Bronchial epithelial cell (primary cell): Measurements from ENCODE around the gene STOML3. TPM values are rescaled to one million over a fixed set of nuclear protein-coding genes. Genes with fewer than 3 reads are reported as not detected.
A peak's percentile ranks its signal among the peaks of the same experiment; 100 is the strongest.

Experiments
- DNase-seq: peaks from one replicate; pipeline ENCODE4 v3.0.0-alpha.2; 2010; ENCODE audit warnings: low read depth
- FAIRE-seq: peaks from 2 replicates; lab custom pipeline; 2011; peaks lifted over from hg19 to GRCh38; lab: Jason Lieb, UNC
- H3K27me3 ChIP-seq: 2 replicates; pipeline ENCODE4 v1.5.1; 2011; ENCODE audit warnings: low read length; ENCODE audit not compliant: control insufficient read depth, insufficient read depth
- H3K36me3 ChIP-seq: 2 replicates; pipeline ENCODE4 v1.5.1; 2011; ENCODE audit warnings: low read length; ENCODE audit not compliant: control insufficient read depth, insufficient read depth
- H3K4me3 ChIP-seq: 2 replicates; pipeline ENCODE4 v1.5.1; 2011; ENCODE audit warnings: mild to moderate bottlenecking, low read depth, low read length, control low read depth
- CTCF ChIP-seq: IDR thresholded peaks from 2 replicates; pipeline ENCODE4 v1.5.1; 2011; ENCODE audit warnings: mild to moderate bottlenecking, moderate library complexity, low read length, control low read depth, inconsistent platforms; ENCODE audit not compliant: insufficient read depth, severe bottlenecking
- total RNA-seq: library from RNA; depleted of rRNA; stranded (reverse); fragments of >200 nt; gene quantifications from 2 replicates; pipeline ENCODE4 v1.2.1, GENCODE V29; 2014

Gene STOML3
- total RNA-seq, 1 donor from 2014 or later = not detected

- Histone ChIP-seq H3K4me3 (no peak overlapping the region), H3K27me3 (no peaks in the 10 kb centered on the region), H3K36me3 (peaks cover 8% of the 10 kb centered on the region)
- no peak for FAIRE-seq
- no peak for DNase-seq
- TF ChIP-seq CTCF = no peak
Observed at GRCh38 chr13:39025433-39025839, 34.8 kb upstream of the STOML3 start.

GRCh38 chr13:39023761-39024160 lies 33.1 kb upstream of the STOML3 start:
- DNase-seq = peak; percentile 61
- peaks cover 7% of the 10 kb centered on the region for H3K36me3 ChIP-seq
- H3K4me3 ChIP-seq = no peak overlapping the region
- no peaks in the 10 kb centered on the region for H3K27me3 ChIP-seq
- no peak for FAIRE-seq
- TF ChIP-seq CTCF = no peak

DNA sequence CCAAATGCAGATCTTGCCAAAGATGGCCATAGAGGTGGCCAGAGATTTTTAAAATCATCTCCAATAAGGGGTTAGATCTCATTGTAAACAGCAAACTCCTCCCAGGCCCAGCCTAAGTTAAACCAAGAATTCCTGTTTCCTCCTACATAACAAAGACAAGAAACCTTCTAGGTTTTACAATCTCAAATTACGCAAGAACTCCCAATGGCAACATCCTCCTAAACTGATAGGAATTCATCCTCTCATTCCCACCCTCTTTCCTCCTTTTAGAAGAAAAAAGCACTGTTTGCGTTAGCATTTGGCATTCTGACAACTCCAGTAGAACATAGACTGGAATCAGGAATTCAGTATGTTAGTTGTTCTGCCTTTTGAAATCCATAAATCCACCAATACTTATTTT lies 32.7 kb upstream of the STOML3 start:
- peak; percentile 21 for DNase-seq
- no peak for FAIRE-seq
- Histone ChIP-seq H3K36me3 (peaks cover 7% of the 10 kb centered on the region), H3K27me3 (no peaks in the 10 kb centered on the region), H3K4me3 (no peak overlapping the region)
- TF ChIP-seq CTCF = no peak

- no peak for FAIRE-seq
Observed at GRCh38 chr13:39020853-39021462, 30.3 kb upstream of the STOML3 start.

GRCh38 chr13:39016787-39017186 lies 26.2 kb upstream of the STOML3 start:
- peak; percentile 35 for DNase-seq
- H3K36me3 ChIP-seq = peaks cover 16% of the 10 kb centered on the region
- no peak for FAIRE-seq

More at GRCh38 chr13:39020853-39021462, 30.3 kb upstream of the STOML3 start:
- peaks cover 8% of the 10 kb centered on the region for H3K36me3 ChIP-seq
- no peak overlapping the region for H3K4me3 ChIP-seq
- no peak for DNase-seq
- H3K27me3 ChIP-seq = no peaks in the 10 kb centered on the region
- no peak for TF ChIP-seq CTCF

More at GRCh38 chr13:39016787-39017186, 26.2 kb upstream of the STOML3 start:
- Histone ChIP-seq H3K27me3 (no peaks in the 10 kb centered on the region), H3K4me3 (no peak overlapping the region)
- TF ChIP-seq CTCF = peak; percentile 58
